Gastroesophageal sphincter (tissue), 3 donors: Measurements from ENCODE around the gene ATP2C1.
"Not testable (repeated sequence)": the region's sequence is repeated elsewhere in the genome, so short reads cannot be mapped to it uniquely, and the experiment has no call there.

Experiments
- EP300 ChIP-seq: sonication (generic); formaldehyde crosslinking; IDR thresholded peaks from one replicate; pipeline ENCODE4 v1.6.1; 2017; ENCODE audit warnings: antibody characterized with exemption, mild to moderate bottlenecking
- POLR2A ChIP-seq, 2 donors: fragments of 450-650 bp; IDR thresholded peaks; one replicate each; pipeline ENCODE4 v1.6.1; 2017; ENCODE audit warnings: antibody characterized with exemption in 2 of 2, mild to moderate bottlenecking in 2 of 2, moderate library complexity in 1 of 2
- POLR2AphosphoS5 ChIP-seq: sonication (generic); formaldehyde crosslinking; IDR thresholded peaks from one replicate; pipeline ENCODE4 v1.6.1; 2017; ENCODE audit warnings: antibody characterized with exemption
- TF ChIP-seq, protein P1 (sequence below), 4 experiments: fragments of 200-600 bp in 2 of 4; fragments of 450-650 bp in 2 of 4; sonication (generic) in 1 of 4; IDR thresholded peaks; one replicate each; pipeline ENCODE4 v1.5.1; 2017 to 2019; ENCODE audit warnings: antibody characterized with exemption in 4 of 4, mild to moderate bottlenecking in 2 of 4, moderate library complexity in 2 of 4

DNA sequence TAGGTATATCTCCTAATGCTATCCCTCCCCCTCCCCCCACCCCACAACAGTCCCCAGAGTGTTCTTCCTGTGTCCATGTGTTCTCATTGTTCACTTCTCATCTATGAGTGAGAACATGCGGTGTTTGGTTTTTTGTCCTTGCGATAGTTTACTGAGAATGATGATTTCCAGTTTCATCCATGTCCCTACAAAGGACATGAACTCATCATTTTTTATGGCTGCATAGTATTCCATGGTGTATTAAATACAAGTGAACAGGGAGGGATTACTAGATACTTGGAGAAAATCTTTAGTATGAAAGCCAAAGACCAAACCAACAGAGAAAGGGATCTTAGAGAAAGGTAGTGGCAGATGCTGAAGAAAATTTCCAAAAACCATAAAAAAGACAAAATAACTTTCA is 78.7 kb downstream of the ATP2C1 start:
- not testable (repeated sequence) for TF ChIP-seq POLR2AphosphoS5; EP300; POLR2A (IDR thresholded peaks at IDR 0.05)
- TF ChIP-seq, protein P1, sequence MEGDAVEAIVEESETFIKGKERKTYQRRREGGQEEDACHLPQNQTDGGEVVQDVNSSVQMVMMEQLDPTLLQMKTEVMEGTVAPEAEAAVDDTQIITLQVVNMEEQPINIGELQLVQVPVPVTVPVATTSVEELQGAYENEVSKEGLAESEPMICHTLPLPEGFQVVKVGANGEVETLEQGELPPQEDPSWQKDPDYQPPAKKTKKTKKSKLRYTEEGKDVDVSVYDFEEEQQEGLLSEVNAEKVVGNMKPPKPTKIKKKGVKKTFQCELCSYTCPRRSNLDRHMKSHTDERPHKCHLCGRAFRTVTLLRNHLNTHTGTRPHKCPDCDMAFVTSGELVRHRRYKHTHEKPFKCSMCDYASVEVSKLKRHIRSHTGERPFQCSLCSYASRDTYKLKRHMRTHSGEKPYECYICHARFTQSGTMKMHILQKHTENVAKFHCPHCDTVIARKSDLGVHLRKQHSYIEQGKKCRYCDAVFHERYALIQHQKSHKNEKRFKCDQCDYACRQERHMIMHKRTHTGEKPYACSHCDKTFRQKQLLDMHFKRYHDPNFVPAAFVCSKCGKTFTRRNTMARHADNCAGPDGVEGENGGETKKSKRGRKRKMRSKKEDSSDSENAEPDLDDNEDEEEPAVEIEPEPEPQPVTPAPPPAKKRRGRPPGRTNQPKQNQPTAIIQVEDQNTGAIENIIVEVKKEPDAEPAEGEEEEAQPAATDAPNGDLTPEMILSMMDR (IDR thresholded peaks at IDR 0.05), result not testable (repeated sequence)
